Spleen (tissue), 11 donors: ENCODE data around the gene EN1. TPM values are rescaled to one million over a fixed set of nuclear protein-coding genes. Genes with fewer than 3 reads are reported as not detected.

ENCODE experiments used
- DNase-seq: peaks from one replicate; pipeline ENCODE4 v3.0.0-alpha.2; 2020
- H3K27ac ChIP-seq, 8 donors: fragments of 200-600 bp; sonication (generic) in 7 of 8; 1 replicate in 4 of 8; 2 replicates in 4 of 8; pipeline versions ENCODE4 v1.5.0 to v1.8.0; 2016 to 2021; ENCODE audit warnings: inconsistent platforms in 4 of 8, mild to moderate bottlenecking in 4 of 8, moderate library complexity in 1 of 8
- H3K27me3 ChIP-seq, 7 donors: fragments of 200-600 bp; sonication (generic) in 6 of 7; replicated peaks in 1 of 7; 1 replicate in 4 of 7; 2 replicates in 3 of 7; pipeline versions ENCODE4 v1.5.0 to v1.8.0; 2016 to 2021; ENCODE audit warnings: inconsistent platforms in 3 of 7, mild to moderate bottlenecking in 1 of 7
- H3K36me3 ChIP-seq, 6 donors: fragments of 200-600 bp; sonication (generic) in 5 of 6; 1 replicate in 4 of 6; 2 replicates in 2 of 6; pipeline versions ENCODE4 v1.5.0 to v1.8.0; 2016 to 2021; ENCODE audit warnings: inconsistent platforms in 2 of 6
- H3K4me1 ChIP-seq, 6 donors: fragments of 200-600 bp; sonication (generic) in 5 of 6; 1 replicate in 3 of 6; 2 replicates in 3 of 6; pipeline versions ENCODE4 v1.5.0 to v1.8.0; 2016 to 2021; ENCODE audit warnings: inconsistent platforms in 3 of 6
- H3K4me3 ChIP-seq, 8 donors: fragments of 200-600 bp; sonication (generic) in 7 of 8; 1 replicate in 4 of 8; 2 replicates in 4 of 8; pipeline versions ENCODE4 v1.5.0 to v1.8.0; 2016 to 2021; ENCODE audit warnings: inconsistent platforms in 4 of 8, mild to moderate bottlenecking in 4 of 8, moderate library complexity in 2 of 8
- H3K9me3 ChIP-seq, 8 donors: fragments of 200-600 bp; sonication (generic) in 7 of 8; 1 replicate in 4 of 8; 2 replicates in 4 of 8; pipeline versions ENCODE4 v1.5.0 to v1.8.0; 2016 to 2021; ENCODE audit warnings: inconsistent platforms in 4 of 8
- CTCF ChIP-seq, 11 experiments: fragments of 200-600 bp in 7 of 11; fragments of 450-650 bp in 4 of 11; sonication (generic) in 4 of 11; IDR thresholded peaks in 8 of 11; conservative IDR thresholded peaks in 3 of 11; 1 replicate in 7 of 11; 2 replicates in 4 of 11; pipeline versions ENCODE4 v1.4.0 to v1.8.0; 2016 to 2021; ENCODE audit warnings: antibody characterized with exemption in 11 of 11, inconsistent platforms in 4 of 11, mild to moderate bottlenecking in 1 of 11
- POLR2A ChIP-seq, 3 donors: fragments of 450-650 bp; IDR thresholded peaks; one replicate each; pipeline ENCODE4 v1.5.1; 2017; ENCODE audit warnings: antibody characterized with exemption in 3 of 3, mild to moderate bottlenecking in 1 of 3
- POLR2AphosphoS5 ChIP-seq, 3 donors: sonication (generic); formaldehyde crosslinking; IDR thresholded peaks; one replicate each; pipeline ENCODE4 v1.5.1; 2017; ENCODE audit warnings: antibody characterized with exemption in 3 of 3
- WGBS, 5 donors: extraction: QIAGEN DNeasy Blood & Tissue Kit in 3 of 5; methylation state at CpG; one replicate each; pipeline versions ENCODE4 v1.1.5 to v1.1.7; 2013 to 2018; 5-methylcytosine and 5-hydroxymethylcytosine counted together
- intact Hi-C: fragments of 100-400 bp; cut with DNase I; formaldehyde crosslinking; loops from one replicate; pipeline ENCODE4 v1.15.0; 2023; ENCODE audit warnings: low total_unique reads
- polyA plus RNA-seq, 3 donors: library from polyadenylated mRNA; stranded (reverse); fragments of 200-250 nt; gene quantifications; one replicate each; pipeline ENCODE4 v1.2.1, GENCODE V29; 2013
- total RNA-seq, 7 donors: library from RNA; depleted of rRNA in 3 of 7; stranded (reverse); fragments of >200 nt in 3 of 7; fragmentation: NEBNext Ultra II Directional in 4 of 7; extraction: Animal tissue kit (Norgen Biotek cat#: 25700) in 4 of 7; gene quantifications; one replicate each; pipeline versions ENCODE4 v1.1.0 to v1.2.1, GENCODE V29; 2016 to 2021
- donor health status: healthy with polysubstance abuse.
- donor health status: DM: no; HTN: no; CAD: no; lungs with moderate emphysema.
- donor health status: DM: no; HTN: no; CAD: no.
- donor health status: Bipolar disorder and iron deficiency.
- donor health status: healthy.
- donor health status: DM: no; HTN: no; CAD: no.
- donor health status: DM: yes; HTN: yes; CAD: no.

Gene EN1
- total and polyA plus RNA-seq, 10 donors = not detected

- peak; percentile 93 for DNase-seq
- Histone ChIP-seq H3K36me3 (no peaks in the 10 kb centered on the region), H3K4me3 (peak overlapping the region in 7 of 8 donors; percentile 2 to 62 (median 29)), H3K9me3 (no peaks in the 10 kb centered on the region), H3K4me1 (peaks cover 11 to 65% (median 49%) of the 10 kb centered on the region in 6 donors), H3K27me3 (peaks cover 12 to 100% (median 99%) of the 10 kb centered on the region in 7 donors), H3K27ac (no peak overlapping the region)
- intact Hi-C loops = no loop called here
- TF ChIP-seq CTCF (IDR thresholded peaks at IDR 0.05 in 8 of 11, conservative IDR thresholded peaks at IDR 0.05 in 3 of 11) = peak; percentile 85 to 97 (median 95)
- peak in 2 of 3 donors; percentile 36 to 61 for TF ChIP-seq POLR2AphosphoS5 (IDR thresholded peaks at IDR 0.05)
- no peak for TF ChIP-seq POLR2A (IDR thresholded peaks at IDR 0.05)
- WGBS, 5 donors = 1 to 6% (median 2%) methylated on average over 44 to 69 of the region's 69 CpGs
Observed at GRCh38 chr2:118855451-118856279, 8.2 kb upstream of the EN1 start.

DNA sequence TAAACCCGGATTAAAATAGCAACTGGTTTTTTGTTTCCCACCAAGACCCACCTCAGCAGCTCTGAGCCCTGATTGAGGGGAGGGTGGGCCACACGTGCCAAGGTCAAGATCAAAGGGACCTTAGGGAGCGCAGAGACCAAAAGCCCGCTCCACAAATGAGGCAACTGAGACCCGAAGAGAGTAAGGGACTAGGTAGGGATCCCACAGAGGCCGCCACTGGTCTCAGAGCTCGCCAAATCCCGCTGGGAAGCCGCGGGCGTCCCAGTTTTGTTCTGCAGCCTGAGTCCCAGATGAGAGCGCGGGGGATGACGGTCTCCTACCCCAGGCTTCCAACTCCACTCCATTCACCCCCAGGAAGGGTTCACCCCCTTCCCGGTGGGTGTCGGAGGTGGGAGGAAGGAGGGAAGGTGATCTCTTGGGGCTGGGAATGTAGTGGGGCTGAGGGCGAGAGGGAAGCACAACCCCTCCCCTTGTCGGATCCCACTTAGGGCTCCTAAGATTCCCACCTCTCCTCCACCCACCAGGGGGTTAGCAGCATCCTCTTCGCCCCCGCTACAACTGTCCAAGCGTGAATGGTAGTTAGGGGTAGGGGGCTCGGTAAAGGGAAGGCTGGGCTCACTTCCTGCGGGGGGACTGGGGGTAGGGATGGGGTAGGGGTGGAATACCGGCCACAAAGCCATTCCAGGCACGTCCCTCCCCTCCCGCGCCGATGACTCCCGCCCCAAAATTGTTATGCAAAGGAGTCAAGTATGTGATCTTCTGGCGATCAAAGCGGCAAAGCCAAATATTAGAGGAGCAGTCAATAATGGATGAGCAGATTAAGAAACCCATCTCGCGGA is 7.3 kb upstream of the EN1 start:
- Histone ChIP-seq H3K9me3 (no peaks in the 10 kb centered on the region), H3K36me3 (no peaks in the 10 kb centered on the region), H3K4me1 (peaks cover 11 to 68% (median 49%) of the 10 kb centered on the region in 6 donors), H3K27ac (no peak overlapping the region), H3K27me3 (peaks cover 13 to 100% (median 99%) of the 10 kb centered on the region in 7 donors), H3K4me3 (peak overlapping the region in 3 of 8 donors; percentile 2 to 62 (median 41))
- 7 to 12% (median 8%) methylated on average over 31 to 33 of the region's 33 CpGs for WGBS, 5 donors
- intact Hi-C loops = no loop called here
- no peak for DNase-seq
- TF ChIP-seq POLR2A (IDR thresholded peaks at IDR 0.05) (no peak), CTCF (IDR thresholded peaks at IDR 0.05 in 8 of 11, conservative IDR thresholded peaks at IDR 0.05 in 3 of 11) (no peak), POLR2AphosphoS5 (IDR thresholded peaks at IDR 0.05) (no peak)

GRCh38 chr2:118853651-118854291 is 6.3 kb upstream of the EN1 start:
- H3K36me3 ChIP-seq = no peaks in the 10 kb centered on the region
- H3K27me3 ChIP-seq = peaks cover 18 to 100% (median 99%) of the 10 kb centered on the region in 7 donors
- no peak for TF ChIP-seq POLR2AphosphoS5 (IDR thresholded peaks at IDR 0.05)
- WGBS, 5 donors = 4 to 8% (median 6%) methylated on average over 33 to 42 of the region's 42 CpGs
- intact Hi-C loops = no loop called here
- no peaks in the 10 kb centered on the region for H3K9me3 ChIP-seq
- no peak overlapping the region for H3K27ac ChIP-seq
- peaks cover 11 to 76% (median 50%) of the 10 kb centered on the region in 6 donors for H3K4me1 ChIP-seq
- no peak overlapping the region for H3K4me3 ChIP-seq
- no peak for DNase-seq

DNA sequence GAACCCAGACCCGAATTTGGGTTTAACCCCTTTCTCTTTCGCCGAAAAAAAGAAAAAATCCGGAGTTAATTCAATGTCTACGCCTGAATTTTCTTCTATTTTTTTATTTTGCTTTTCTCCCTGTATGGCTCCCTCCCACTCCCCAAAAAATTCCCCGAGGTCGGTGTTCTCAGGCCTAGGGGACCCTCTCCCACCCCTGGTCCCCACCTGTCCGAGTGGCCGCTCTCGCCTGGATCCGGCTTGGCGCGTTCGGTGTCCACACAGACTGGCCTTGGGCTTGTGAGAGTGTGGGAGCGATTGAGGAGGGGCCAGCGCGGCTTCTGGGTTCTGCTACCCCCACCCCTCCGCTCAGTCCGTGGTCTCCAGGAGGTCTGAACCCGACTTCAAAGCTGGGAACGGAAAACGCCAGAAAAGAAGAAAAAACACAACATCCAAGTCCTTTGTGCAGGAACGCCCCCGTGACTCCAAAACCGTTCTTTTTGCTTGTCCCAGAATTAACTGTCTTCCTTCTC is 5.7 kb upstream of the EN1 start:
- Histone ChIP-seq H3K27ac (no peak overlapping the region), H3K36me3 (no peaks in the 10 kb centered on the region), H3K27me3 (peaks cover 23 to 100% (median 99%) of the 10 kb centered on the region in 7 donors), H3K9me3 (no peaks in the 10 kb centered on the region), H3K4me3 (no peak overlapping the region), H3K4me1 (peaks cover 11 to 78% (median 55%) of the 10 kb centered on the region in 6 donors)
- DNase-seq = no peak
- TF ChIP-seq POLR2AphosphoS5 (IDR thresholded peaks at IDR 0.05) = no peak
- no peak for TF ChIP-seq CTCF (IDR thresholded peaks at IDR 0.05 in 8 of 11, conservative IDR thresholded peaks at IDR 0.05 in 3 of 11)
- no peak for TF ChIP-seq POLR2A (IDR thresholded peaks at IDR 0.05)
- intact Hi-C loops = no loop called here
- WGBS, 5 donors = 7 to 11% (median 8%) methylated on average over 25 of the region's 25 CpGs
